Testis (tissue), 3 donors: ENCODE measurements around the gene GAS2L2. TPM values are rescaled to one million over a fixed set of nuclear protein-coding genes. Genes with fewer than 3 reads are reported as not detected.

Experiments
- DNase-seq: peaks from one replicate; pipeline ENCODE4 v3.0.0-alpha.2; 2019
- H3K27ac ChIP-seq, 2 donors: fragments of 200-600 bp; sonication (generic); one replicate each; pipeline ENCODE4 v1.5.1; 2019
- H3K27me3 ChIP-seq: fragments of 200-600 bp; sonication (generic); one replicate; pipeline ENCODE4 v1.5.1; 2019
- H3K36me3 ChIP-seq: fragments of 200-600 bp; sonication (generic); one replicate; pipeline ENCODE4 v1.5.1; 2017; ENCODE audit warnings: low read depth; ENCODE audit errors: missing control alignments
- H3K4me1 ChIP-seq: fragments of 200-600 bp; sonication (generic); one replicate; pipeline ENCODE4 v1.5.1; 2019
- H3K4me3 ChIP-seq, 2 donors: fragments of 200-600 bp; sonication (generic); one replicate each; pipeline ENCODE4 v1.5.1; 2017 to 2019
- H3K9me3 ChIP-seq: fragments of 200-600 bp; sonication (generic); one replicate; pipeline ENCODE4 v1.5.1; 2017
- CTCF ChIP-seq, 3 experiments: fragments of 450-650 bp in 2 of 3; fragments of 200-600 bp in 1 of 3; sonication (generic) in 1 of 3; IDR thresholded peaks; one replicate each; pipeline ENCODE4 v1.5.1; 2016 to 2019; ENCODE audit warnings: antibody characterized with exemption in 3 of 3, mild to moderate bottlenecking in 2 of 3, moderate library complexity in 1 of 3
- POLR2A ChIP-seq: fragments of 450-650 bp; IDR thresholded peaks from one replicate; pipeline ENCODE4 v1.6.1; 2017; ENCODE audit warnings: antibody characterized with exemption, mild to moderate bottlenecking, moderate library complexity
- WGBS, 2 donors: methylation state at CpG; one replicate each; pipeline ENCODE4 v1.1.5; 2018; 5-methylcytosine and 5-hydroxymethylcytosine counted together
- intact Hi-C: fragments of 100-400 bp; cut with DNase I; formaldehyde crosslinking; loops from one replicate; pipeline ENCODE4 v1.15.1; 2023; ENCODE audit warnings: low total_unique reads
- polyA plus RNA-seq: library from polyadenylated mRNA; stranded (reverse); fragments of 350-450 nt; fragmentation: Illumina TruSeq; extraction: RNeasy Lipid Tissue Mini Kit (QIAGEN cat#74804); gene quantifications from one replicate; pipeline ENCODE4 v1.2.3, GENCODE V29; 2014; ENCODE audit warnings: low read depth, low replicate concordance; ENCODE audit not compliant: insufficient read depth
- total RNA-seq, 2 donors: library from RNA; depleted of rRNA; stranded (reverse); fragments of >200 nt; gene quantifications; one replicate each; pipeline ENCODE4 v1.2.3, GENCODE V29; 2016

Gene GAS2L2
- total and polyA plus RNA-seq, 3 donors from 2014 or later: 0.31 to 0.71 (median 0.62) TPM

DNA sequence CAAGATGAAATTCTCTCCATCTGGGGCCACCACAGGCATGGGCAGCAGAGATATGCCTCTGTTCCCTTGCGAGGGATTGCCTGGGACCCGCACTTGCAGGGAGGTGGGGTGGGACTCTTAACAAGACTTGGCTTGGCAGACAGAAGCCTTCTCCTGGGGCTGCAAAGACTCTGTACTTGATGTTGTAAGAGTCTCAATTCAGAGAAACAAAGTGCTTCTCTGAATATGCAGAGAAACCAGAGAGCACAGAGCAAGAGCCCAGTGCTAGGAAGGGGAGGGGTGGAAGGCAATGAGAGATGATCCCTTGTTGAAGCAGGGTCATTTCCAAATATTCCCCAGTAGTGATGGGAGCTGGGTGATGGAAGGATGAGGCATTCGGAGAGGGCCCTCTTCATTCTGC, 40.2 kb upstream of the GAS2L2 start:
- DNase-seq: no peak

GRCh38 chr17:35791681-35792350, 38.8 kb upstream of the GAS2L2 start:
- Histone ChIP-seq H3K36me3 (no peaks in the 10 kb centered on the region), H3K4me1 (peaks cover 27% of the 10 kb centered on the region), H3K27ac (peak overlapping the region in 1 of 2 donors; percentile 19), H3K4me3 (no peak overlapping the region), H3K9me3 (no peaks in the 10 kb centered on the region), H3K27me3 (no peaks in the 10 kb centered on the region)
- DNase-seq: no peak
- WGBS, 2 donors: 56 to 91% methylated on average over 9 of the region's 9 CpGs
- intact Hi-C loops: no loop called here
- TF ChIP-seq CTCF (IDR thresholded peaks at IDR 0.05) (no peak), POLR2A (no peak)

More for the DNA sequence above, 40.2 kb upstream of the GAS2L2 start:
- no peaks in the 10 kb centered on the region for H3K27me3 ChIP-seq
- 59 to 71% methylated on average over 3 of the region's 3 CpGs for WGBS, 2 donors
- TF ChIP-seq POLR2A: no peak
- TF ChIP-seq CTCF (IDR thresholded peaks at IDR 0.05): no peak
- H3K4me3 ChIP-seq: no peak overlapping the region
- no peak overlapping the region for H3K27ac ChIP-seq
- no peaks in the 10 kb centered on the region for H3K9me3 ChIP-seq
- peaks cover 30% of the 10 kb centered on the region for H3K4me1 ChIP-seq
- no peaks in the 10 kb centered on the region for H3K36me3 ChIP-seq
- intact Hi-C loops: no loop called here

GRCh38 chr17:35790841-35791240, 37.8 kb upstream of the GAS2L2 start:
- no peaks in the 10 kb centered on the region for H3K9me3 ChIP-seq
- no peaks in the 10 kb centered on the region for H3K36me3 ChIP-seq
- DNase-seq: no peak
- peak overlapping the region in 1 of 2 donors; percentile 19 for H3K27ac ChIP-seq
- H3K4me1 ChIP-seq: peaks cover 28% of the 10 kb centered on the region
- H3K27me3 ChIP-seq: no peaks in the 10 kb centered on the region
- no peak overlapping the region for H3K4me3 ChIP-seq
- 94 to 98% methylated on average over 3 of the region's 3 CpGs for WGBS, 2 donors
- intact Hi-C loops: no loop called here
- TF ChIP-seq CTCF (IDR thresholded peaks at IDR 0.05) (no peak), POLR2A (no peak)

GRCh38 chr17:35788477-35789368, 35.7 kb upstream of the GAS2L2 start:
- peak; percentile 75 for DNase-seq

More at GRCh38 chr17:35788477-35789368, 35.7 kb upstream of the GAS2L2 start:
- no peaks in the 10 kb centered on the region for H3K9me3 ChIP-seq
- H3K36me3 ChIP-seq: no peaks in the 10 kb centered on the region
- no peak overlapping the region for H3K4me3 ChIP-seq
- 18 to 23% methylated on average over 2 of the region's 2 CpGs for WGBS, 2 donors
- TF ChIP-seq CTCF (IDR thresholded peaks at IDR 0.05) (no peak), POLR2A (no peak)
- peaks cover 41% of the 10 kb centered on the region for H3K4me1 ChIP-seq
- peak overlapping the region; percentile 73 to 81 for H3K27ac ChIP-seq
- intact Hi-C loops: no loop called here
- H3K27me3 ChIP-seq: no peaks in the 10 kb centered on the region
